Activated T-cell treated with anti-CD3 and anti-CD28 coated beads for 48 hours (primary cell): ENCODE measurements around the gene SCART1.
"Not testable (repeated sequence)": the region's sequence is repeated elsewhere in the genome, so short reads cannot be mapped to it uniquely, and the experiment has no call there.

ENCODE experiments used
- DNase-seq: peaks from one replicate; pipeline ENCODE4 v3.0.0-alpha.2; 2020; ENCODE audit warnings: low read depth

The SCART1 gene

DNA sequence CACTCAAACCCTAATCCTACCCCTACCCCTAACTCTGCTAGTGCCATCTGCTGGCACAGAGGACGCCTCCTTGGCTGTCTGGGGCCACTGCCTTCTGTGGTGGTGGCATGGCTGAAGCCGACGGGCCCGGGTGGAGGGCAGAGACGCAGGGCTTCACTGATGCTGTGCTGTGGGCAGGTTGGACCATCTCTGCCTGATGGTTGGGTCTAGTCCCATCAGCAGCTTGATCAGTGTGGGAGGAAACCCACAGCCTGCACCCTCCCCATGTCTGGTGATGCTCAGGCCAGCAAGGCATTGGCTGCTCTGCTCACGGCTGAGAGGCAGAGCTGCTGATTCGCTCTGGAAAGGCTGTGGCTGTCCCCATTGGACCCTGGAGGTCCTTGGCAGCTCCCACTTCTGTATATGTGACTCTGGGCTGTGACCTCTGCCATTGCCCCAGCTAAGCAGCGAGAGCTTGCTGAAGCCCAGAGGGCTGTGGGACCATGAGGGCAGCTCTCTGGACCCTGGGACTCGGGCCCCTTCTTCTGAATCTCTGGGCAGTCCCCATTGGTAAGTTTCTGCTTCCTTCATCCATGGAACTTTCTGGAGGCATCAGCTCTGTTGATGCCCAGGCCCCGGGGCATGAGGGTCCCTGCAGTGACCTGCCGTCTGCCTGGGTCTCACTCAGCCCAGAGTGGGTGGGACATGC is at the start of gene SCART1:
SCART1 (plus strand) TSS at position 430 of the 688 bp plus-strand sequence; CDS start at position 483, 53 bp downstream.
- no peak for DNase-seq

DNA sequence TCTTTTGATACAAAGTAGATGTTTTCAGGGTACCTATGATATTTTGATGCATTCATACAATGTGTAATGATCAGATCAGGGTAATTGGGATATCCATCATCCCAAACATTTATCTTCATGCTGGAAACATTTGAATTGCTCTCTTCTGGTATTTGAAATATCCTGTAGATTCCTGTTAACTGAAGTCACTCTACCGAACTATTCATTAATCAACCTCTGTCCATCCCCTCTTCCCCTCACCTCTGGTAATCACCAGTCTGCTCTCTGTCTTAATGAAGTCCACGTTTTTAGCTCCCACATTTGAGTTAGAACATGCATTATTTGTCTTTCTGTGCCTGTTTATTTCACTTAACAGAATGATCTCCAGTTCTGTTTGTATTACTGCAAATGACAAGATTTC is 48.5 kb upstream of the SCART1 start:
- DNase-seq = no peak

GRCh38 chr10:133405844-133406527 is 47.8 kb upstream of the SCART1 start:
- DNase-seq = no peak

GRCh38 chr10:133411523-133412380 is 42.0 kb upstream of the SCART1 start:
- DNase-seq = no peak

GRCh38 chr10:133412381-133412711 is 41.4 kb upstream of the SCART1 start:
- DNase-seq = no peak

DNA sequence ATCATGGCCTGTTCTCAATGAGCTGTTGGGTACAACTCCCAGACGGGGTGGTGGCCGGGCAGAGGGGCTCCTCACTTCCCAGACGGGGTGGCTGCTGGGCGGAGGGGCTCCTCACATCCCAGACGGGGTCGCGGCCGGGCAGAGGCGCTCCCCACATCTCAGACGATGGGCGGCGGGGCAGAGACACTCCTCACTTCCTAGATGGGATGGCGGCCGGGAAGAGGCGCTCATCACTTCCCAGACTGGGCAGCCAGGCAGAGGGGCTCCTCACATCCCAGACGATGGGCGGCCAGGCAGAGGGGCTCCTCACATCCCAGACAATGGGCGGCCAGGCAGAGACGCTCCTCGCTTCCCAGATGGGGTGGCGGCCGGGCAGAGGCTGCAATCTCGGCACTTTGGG is 39.3 kb upstream of the SCART1 start:
- DNase-seq = not testable (repeated sequence)

DNA sequence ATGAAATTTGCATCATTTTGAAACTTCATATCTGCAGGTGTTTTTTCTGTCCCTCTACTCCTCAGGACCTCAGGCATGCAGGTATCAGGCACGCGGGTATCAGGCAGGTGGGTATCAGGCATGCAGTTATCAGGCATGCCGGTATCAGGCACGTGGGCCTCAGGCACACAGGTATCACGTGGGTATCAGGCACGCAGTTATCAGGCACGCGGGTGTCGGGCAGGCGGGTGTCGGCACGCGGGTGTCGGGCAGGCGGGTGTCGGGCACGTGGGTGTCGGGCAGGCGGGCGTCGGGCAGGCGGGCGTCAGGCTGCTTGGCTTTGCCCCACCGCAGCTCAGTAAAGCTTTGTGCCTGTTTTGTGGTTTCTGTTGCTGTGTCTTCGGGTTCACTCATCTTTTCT is 38.0 kb upstream of the SCART1 start:
- DNase-seq = no peak

- DNase-seq = no peak
Measured at GRCh38 chr10:133418289-133418993, 35.3 kb upstream of the SCART1 start.

- no peak for DNase-seq
Measured at GRCh38 chr10:133419211-133419950, 34.4 kb upstream of the SCART1 start.

GRCh38 chr10:133420028-133420427 is 33.7 kb upstream of the SCART1 start:
- no peak for DNase-seq

GRCh38 chr10:133420579-133420978 is 33.2 kb upstream of the SCART1 start:
- no peak for DNase-seq

- no peak for DNase-seq
Measured at GRCh38 chr10:133421336-133422222, 32.2 kb upstream of the SCART1 start.

GRCh38 chr10:133422223-133422806 is 31.4 kb upstream of the SCART1 start:
- no peak for DNase-seq

GRCh38 chr10:133422807-133423771 is 30.7 kb upstream of the SCART1 start:
- DNase-seq = no peak

DNA sequence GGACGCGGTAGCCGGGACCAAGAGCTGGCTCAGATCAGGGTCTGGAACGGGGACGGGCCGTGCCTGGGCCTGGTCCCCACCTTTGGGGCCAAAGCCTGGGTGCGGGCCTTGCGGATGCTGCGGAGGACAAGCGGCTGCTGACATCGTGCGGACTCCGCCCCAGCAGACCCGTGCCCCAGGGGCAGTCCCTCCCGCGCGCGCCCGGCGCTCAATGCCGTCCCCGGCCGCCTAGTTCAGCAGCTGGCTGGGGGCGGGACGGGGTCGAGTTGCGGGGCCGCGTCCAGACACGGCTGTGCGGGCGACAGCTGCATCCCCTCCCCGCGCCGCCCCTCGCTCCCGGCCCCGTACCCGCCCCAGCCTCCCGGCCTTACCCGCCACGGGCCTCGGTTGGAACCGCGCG is 29.6 kb upstream of the SCART1 start:
- not testable (repeated sequence) for DNase-seq

GRCh38 chr10:133424601-133425000 is 29.1 kb upstream of the SCART1 start, which contains the start of gene SPRN:
Gene SPRN, minus strand, starts transcription at chr10:133424625. Its CDS starts 944 bp downstream, at chr10:133423681.
- DNase-seq = not testable (repeated sequence)

DNA sequence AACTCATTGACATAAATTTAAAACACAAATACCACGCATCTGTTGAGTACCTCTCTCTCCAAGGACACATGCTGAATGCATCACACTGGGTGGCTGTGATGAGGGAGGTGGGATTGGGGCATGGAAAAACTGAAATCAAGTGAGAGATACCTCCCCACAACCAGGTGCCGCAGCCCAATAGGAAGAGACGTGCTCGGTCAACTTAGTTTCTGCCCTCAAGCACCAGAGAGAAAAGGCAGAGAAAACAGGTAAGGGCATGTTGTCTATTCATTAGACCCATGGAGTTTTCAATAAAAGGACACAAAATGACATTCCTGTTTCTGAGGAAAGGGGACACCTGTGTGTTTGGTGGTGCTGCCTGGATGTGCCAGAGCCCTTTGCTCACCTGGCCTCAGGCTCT is 24.2 kb upstream of the SCART1 start:
- not testable (repeated sequence) for DNase-seq

DNA sequence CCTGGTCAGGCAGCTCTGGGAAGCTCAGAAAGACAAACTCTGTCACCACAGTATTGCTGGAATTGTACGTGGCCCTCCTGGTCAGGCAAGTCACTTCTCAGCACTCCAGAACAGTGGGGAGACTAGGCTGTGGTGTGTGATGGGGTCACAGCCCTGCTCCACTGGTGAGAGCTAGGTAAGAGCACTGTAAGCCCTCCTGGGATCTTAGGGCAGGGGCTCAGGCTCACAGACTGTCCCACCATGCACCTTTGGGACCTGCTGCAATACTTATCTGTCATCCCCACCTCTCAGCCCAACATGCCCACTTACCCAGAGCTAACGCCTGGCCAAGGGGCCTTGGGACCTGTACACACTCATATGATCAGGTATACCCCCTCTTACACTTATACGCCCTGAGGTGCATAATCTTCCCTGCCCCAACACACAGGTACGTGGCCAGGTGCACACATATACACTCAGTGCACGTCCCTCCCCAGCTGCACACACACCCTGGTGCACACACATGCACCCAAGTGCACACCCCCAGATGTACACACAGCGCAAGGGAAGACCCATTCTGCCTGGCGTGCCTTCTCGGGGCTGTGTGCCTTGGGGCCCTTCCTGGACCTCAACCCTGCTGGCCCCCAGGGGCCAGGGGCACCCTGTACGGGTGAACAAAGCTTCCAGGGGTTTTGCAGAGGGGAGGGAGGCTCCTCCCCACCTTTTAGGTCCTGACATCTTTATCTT is 21.7 kb upstream of the SCART1 start:
- not testable (repeated sequence) for DNase-seq
